Fibroblast of mammary gland (primary cell): Measurements from ENCODE around the gene ZNF764.
A peak's percentile ranks its signal among the peaks of the same experiment; 100 is the strongest.
"Not testable (repeated sequence)": the region's sequence is repeated elsewhere in the genome, so short reads cannot be mapped to it uniquely, and the experiment has no call there.

Experiments
- DNase-seq: peaks from one replicate; pipeline ENCODE4 v3.0.0-alpha.2; 2010; ENCODE audit warnings: low read depth
- H3K4me3 ChIP-seq: 2 replicates; pipeline ENCODE4 v1.5.1; 2011; ENCODE audit warnings: low read depth, mild to moderate bottlenecking, low read length, moderate library complexity; ENCODE audit not compliant: control insufficient read depth
- TF ChIP-seq, protein P1 (sequence below): conservative IDR thresholded peaks from 2 replicates; pipeline ENCODE4 v1.5.1; 2011; ENCODE audit warnings: low read depth, low read length, inconsistent platforms; ENCODE audit not compliant: control insufficient read depth, insufficient read depth

The ZNF764 gene

DNA sequence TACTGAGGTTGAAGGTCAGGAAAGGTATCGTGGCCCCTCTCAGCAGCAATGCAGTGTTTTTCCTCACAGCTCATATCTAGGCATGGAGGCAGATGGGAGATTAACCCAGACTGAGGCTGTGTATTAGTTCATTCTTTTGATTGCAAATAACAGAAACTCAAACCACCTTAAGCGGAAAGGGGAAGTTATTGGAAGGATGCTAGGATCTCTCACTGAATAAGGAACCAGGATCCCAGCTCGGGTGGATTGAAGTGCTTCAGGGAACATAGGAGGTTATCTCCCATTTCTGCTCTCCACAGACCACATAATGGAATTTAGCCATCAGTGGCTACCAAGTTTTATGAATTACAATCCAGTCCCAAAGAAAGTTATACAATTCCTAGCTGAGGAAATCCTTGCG is 43.8 kb upstream of the ZNF764 start:
- no peak overlapping the region for H3K4me3 ChIP-seq
- no peak for DNase-seq
- TF ChIP-seq, protein P1, sequence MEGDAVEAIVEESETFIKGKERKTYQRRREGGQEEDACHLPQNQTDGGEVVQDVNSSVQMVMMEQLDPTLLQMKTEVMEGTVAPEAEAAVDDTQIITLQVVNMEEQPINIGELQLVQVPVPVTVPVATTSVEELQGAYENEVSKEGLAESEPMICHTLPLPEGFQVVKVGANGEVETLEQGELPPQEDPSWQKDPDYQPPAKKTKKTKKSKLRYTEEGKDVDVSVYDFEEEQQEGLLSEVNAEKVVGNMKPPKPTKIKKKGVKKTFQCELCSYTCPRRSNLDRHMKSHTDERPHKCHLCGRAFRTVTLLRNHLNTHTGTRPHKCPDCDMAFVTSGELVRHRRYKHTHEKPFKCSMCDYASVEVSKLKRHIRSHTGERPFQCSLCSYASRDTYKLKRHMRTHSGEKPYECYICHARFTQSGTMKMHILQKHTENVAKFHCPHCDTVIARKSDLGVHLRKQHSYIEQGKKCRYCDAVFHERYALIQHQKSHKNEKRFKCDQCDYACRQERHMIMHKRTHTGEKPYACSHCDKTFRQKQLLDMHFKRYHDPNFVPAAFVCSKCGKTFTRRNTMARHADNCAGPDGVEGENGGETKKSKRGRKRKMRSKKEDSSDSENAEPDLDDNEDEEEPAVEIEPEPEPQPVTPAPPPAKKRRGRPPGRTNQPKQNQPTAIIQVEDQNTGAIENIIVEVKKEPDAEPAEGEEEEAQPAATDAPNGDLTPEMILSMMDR = no peak

DNA sequence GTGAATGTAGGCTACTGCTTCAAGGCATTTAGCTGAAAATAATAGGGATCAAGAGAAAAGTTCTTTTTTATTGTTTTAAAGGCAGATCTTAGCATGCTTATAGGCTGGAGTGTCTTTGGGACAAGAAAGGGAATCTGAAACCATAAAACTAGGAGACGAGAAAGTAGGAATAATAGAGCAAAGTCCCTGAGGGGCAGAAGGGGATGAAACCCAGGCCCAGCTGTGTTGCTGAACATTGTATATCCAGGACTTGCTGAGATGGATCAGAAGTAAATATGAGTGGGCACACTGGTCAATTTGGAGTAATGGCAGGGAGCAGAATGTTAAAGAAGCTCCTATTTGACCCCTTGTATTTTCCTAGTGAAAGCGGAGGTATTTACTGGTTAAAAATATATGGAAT is 42.8 kb upstream of the ZNF764 start:
- H3K4me3 ChIP-seq = no peak overlapping the region
- DNase-seq = no peak
- TF ChIP-seq, protein P1 = no peak

GRCh38 chr16:30600215-30600614 is 42.0 kb upstream of the ZNF764 start:
- TF ChIP-seq, protein P1 = no peak
- H3K4me3 ChIP-seq = no peak overlapping the region
- DNase-seq = no peak

GRCh38 chr16:30592871-30593270 is 34.7 kb upstream of the ZNF764 start:
- H3K4me3 ChIP-seq = no peak overlapping the region
- DNase-seq = no peak
- TF ChIP-seq, protein P1 = no peak

DNA sequence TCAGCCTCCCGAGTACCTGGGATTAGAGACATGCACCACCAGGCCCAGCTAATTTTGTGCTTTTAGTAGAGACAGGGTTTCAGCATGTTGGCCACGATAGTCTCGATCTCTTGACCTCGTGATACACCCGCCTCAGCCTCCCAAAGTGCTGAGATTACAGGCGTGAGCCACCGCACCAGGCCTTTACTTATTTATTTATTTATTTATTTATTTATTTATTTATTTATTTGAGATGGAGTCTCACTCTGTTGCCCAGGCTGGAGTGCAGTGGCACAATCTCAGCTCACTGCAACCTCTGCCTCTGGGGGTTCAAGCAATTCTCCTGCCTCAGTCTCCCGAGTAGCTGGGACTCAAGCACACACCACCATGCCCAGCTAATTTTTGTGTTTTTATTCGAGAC is 32.7 kb upstream of the ZNF764 start:
- not testable (repeated sequence) for DNase-seq

GRCh38 chr16:30589582-30589981 is 31.4 kb upstream of the ZNF764 start:
- not testable (repeated sequence) for DNase-seq, H3K4me3 ChIP-seq

More for the DNA sequence above, 32.7 kb upstream of the ZNF764 start:
- H3K4me3 ChIP-seq = not testable (repeated sequence)

DNA sequence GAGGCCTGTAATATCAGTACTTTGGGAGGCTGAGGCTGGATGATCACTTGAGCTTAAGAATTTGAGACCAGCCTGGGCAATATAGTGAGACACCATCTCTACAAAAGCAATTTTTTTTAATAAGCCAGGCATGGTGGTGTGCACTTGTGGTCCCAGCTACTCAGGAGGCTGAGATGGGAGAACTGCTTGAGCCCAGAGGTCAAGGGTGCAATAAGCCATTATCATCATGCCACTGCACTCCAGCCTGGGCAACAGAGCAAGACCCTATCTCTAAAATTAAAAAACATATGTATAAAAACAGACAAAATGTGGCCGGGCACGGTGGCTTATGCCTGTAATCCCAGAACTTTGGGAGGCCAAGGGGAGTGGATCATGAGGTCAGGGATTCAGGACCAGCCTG is 30.5 kb upstream of the ZNF764 start:
- TF ChIP-seq, protein P1 = no peak
- H3K4me3 ChIP-seq = no peak overlapping the region
- no peak for DNase-seq

- TF ChIP-seq, protein P1 = no peak
- peak within 1 kb of the TSS; percentile 88 for H3K4me3 ChIP-seq
- peak; percentile 99 for DNase-seq
These were observed 27.4 kb upstream of the ZNF764 start, which contains the start of gene ZNF785 for GRCh38 chr16:30585400-30586191. Gene ZNF785, minus strand, starts transcription at chr16:30585697. Its CDS starts 86 bp downstream, at chr16:30585611.
